ENCODE results near the gene RSU1.

DNA sequence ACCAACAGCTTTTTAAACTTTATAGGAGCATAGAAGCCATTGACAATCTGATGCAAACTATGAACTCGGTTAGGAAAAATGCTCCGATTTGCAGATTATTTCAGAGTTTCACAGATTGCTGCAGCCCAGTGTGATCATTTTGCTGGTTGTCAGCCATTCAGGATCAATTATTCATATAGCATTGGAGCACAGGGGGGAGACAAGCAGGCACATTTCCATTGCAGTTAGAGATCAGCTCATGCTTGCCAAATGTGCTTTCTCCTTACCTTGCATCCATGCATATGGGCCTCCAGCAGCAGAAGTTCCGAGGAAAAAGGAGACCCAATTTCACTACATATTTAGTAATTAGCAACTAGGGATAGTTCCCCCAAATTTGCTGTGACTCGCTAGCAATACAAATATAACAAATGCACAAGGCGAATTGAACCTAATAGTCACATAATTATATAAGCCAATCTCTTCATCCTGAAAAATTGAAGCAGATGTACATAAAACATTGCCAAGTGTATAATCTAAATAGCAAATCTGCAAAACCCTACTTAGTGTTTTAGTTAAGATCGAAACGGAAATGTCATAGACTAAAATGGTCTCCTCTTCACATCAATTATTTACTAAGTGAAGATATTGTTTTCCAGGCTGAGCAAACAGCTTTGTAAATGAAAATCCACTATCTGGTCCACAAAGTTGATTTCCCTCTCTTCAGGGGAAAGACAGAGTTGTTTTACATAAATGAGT is 49.5 kb upstream of the RSU1 start:
- TF ChIP-seq CTCF (conservative IDR thresholded peaks at IDR 0.05) (no peak), ZFX (IDR thresholded peaks at IDR 0.05) (no peak)

All from C4-2B (cell line).